Endothelial cell of umbilical vein (primary cell): ENCODE results near the gene DLX6. TPM values are rescaled to one million over a fixed set of nuclear protein-coding genes. Genes with fewer than 3 reads are reported as not detected.

Experiments
- BruUV-seq: library from RNA; stranded (reverse); fragments of 400-500 nt; replicated peaks from 2 replicates; lab custom pipeline; 2021; lab: Mats Ljungman, UMichigan
- CTCF ChIA-PET: fragments of 300-600, 350-600 bp; sonication (Branson Sonifier 250); formaldehyde crosslinking; loops from one replicate; lab custom pipeline; 2021; ENCODE audit warnings: antibody characterized with exemption, inconsistent platforms; lab: Charles Lee
- POLR2A ChIA-PET: fragments of 300-600, 350-600 bp; sonication (Branson Sonifier 250); formaldehyde crosslinking; loops from one replicate; lab custom pipeline; 2021; ENCODE audit warnings: antibody characterized with exemption, inconsistent platforms; lab: Charles Lee
- DNase-seq: peaks from one replicate; pipeline ENCODE4 v3.0.0-alpha.2; 2011; ENCODE audit warnings: low read depth, low spot score
- FAIRE-seq: peaks from 2 replicates; lab custom pipeline; 2011; peaks lifted over from hg19 to GRCh38; lab: Jason Lieb, UNC
- H2AFZ ChIP-seq: 2 replicates; pipeline ENCODE4 v1.6.0; 2012; ENCODE audit warnings: low read depth, low read length, control low read depth, inconsistent platforms
- H3K27ac ChIP-seq: 2 replicates; pipeline ENCODE4 v1.5.1; 2011; ENCODE audit warnings: low read depth, mild to moderate bottlenecking, control low read depth, low read length, moderate library complexity; ENCODE audit not compliant: insufficient read depth
- H3K27me3 ChIP-seq, 2 experiments: 2 replicates each; pipeline versions ENCODE4 v1.6.0 to v1.6.1; 2011; ENCODE audit warnings: low read length in 2 of 2, mixed read lengths in 1 of 2; ENCODE audit not compliant: control insufficient read depth in 2 of 2, insufficient read depth in 2 of 2
- H3K36me3 ChIP-seq, 2 experiments: 2 replicates in 1 of 2; 3 replicates in 1 of 2; pipeline ENCODE4 v1.5.1; 2011; ENCODE audit warnings: low read length in 2 of 2, mild to moderate bottlenecking in 1 of 2, moderate library complexity in 1 of 2; ENCODE audit not compliant: control insufficient read depth in 2 of 2, insufficient read depth in 2 of 2; ENCODE audit errors: extremely low read depth in 1 of 2
- H3K4me1 ChIP-seq: 3 replicates; pipeline ENCODE4 v1.5.1; 2011; ENCODE audit warnings: mild to moderate bottlenecking, low read length; ENCODE audit not compliant: control insufficient read depth, insufficient read depth; ENCODE audit errors: extremely low read depth
- H3K4me2 ChIP-seq: 2 replicates; pipeline ENCODE4 v1.6.1; 2011; ENCODE audit warnings: low read length, control low read depth, mixed read lengths; ENCODE audit not compliant: insufficient read depth
- H3K4me3 ChIP-seq, 3 experiments: fragments of 200-600 bp in 1 of 3; sonication (generic), shearing (Covaris generic) in 1 of 3; replicated peaks in 1 of 3; 2 replicates each; pipeline ENCODE4 v1.5.1; 2011 to 2016; ENCODE audit warnings: control low read depth in 3 of 3, low read length in 3 of 3, mild to moderate bottlenecking in 2 of 3, inconsistent platforms in 1 of 3, low read depth in 1 of 3, moderate library complexity in 1 of 3; ENCODE audit not compliant: insufficient read depth in 1 of 3
- H3K79me2 ChIP-seq: 2 replicates; pipeline ENCODE4 v1.6.0; 2012; ENCODE audit warnings: low read length, inconsistent platforms; ENCODE audit not compliant: control insufficient read depth, insufficient read depth
- H3K9ac ChIP-seq: replicated peaks from 2 replicates; pipeline ENCODE3; 2011; ENCODE audit warnings: low read length, control low read depth; ENCODE audit not compliant: insufficient read depth; ENCODE audit errors: extremely low read depth
- H3K9me1 ChIP-seq: replicated peaks from 3 replicates; pipeline ENCODE4 v1.6.0; 2011; ENCODE audit warnings: mild to moderate bottlenecking, low read length; ENCODE audit not compliant: control insufficient read depth, insufficient read depth; ENCODE audit errors: extremely low read depth
- H3K9me3 ChIP-seq: replicated peaks from 2 replicates; pipeline ENCODE4 v1.5.1; 2012; ENCODE audit warnings: low read length, inconsistent platforms; ENCODE audit not compliant: control insufficient read depth, insufficient read depth
- H4K20me1 ChIP-seq: replicated peaks from 2 replicates; pipeline ENCODE3; 2011; ENCODE audit warnings: mild to moderate bottlenecking, low read length; ENCODE audit not compliant: control insufficient read depth, insufficient read depth; ENCODE audit errors: extremely low read depth
- EZH2 ChIP-seq: IDR thresholded peaks from 2 replicates; pipeline ENCODE4 v1.6.1; 2012; ENCODE audit warnings: borderline replicate concordance, low read depth, mild to moderate bottlenecking, moderate library complexity, low read length, inconsistent platforms; ENCODE audit not compliant: severe bottlenecking
- GATA2 ChIP-seq: IDR thresholded peaks from 2 replicates; pipeline ENCODE4 v1.7.0; 2011; ENCODE audit warnings: low read depth, mild to moderate bottlenecking, moderate library complexity, mixed read lengths, low read length; ENCODE audit not compliant: insufficient read length, insufficient read depth
- JUN ChIP-seq: IDR thresholded peaks from 2 replicates; pipeline ENCODE4 v1.6.1; 2011; ENCODE audit warnings: borderline replicate concordance, low read depth; ENCODE audit not compliant: insufficient read length, insufficient read depth
- POLR2AphosphoS5 ChIP-seq: IDR thresholded peaks from 2 replicates; pipeline ENCODE4 v1.6.1; 2012; ENCODE audit warnings: low read depth, mild to moderate bottlenecking, control low read depth, low read length, moderate library complexity; ENCODE audit not compliant: insufficient read depth
- dilution Hi-C: fragments of 300-500 bp; cut with MboI; formaldehyde crosslinking; loops from one replicate; pipeline ENCODE4 v1.15.0; 2019; ENCODE audit warnings: low sequenced_read_pairs; ENCODE audit not compliant: extremely low pct_ligation_motif_present
- intact Hi-C: fragments of 100-400 bp; cut with micrococcal nuclease; formaldehyde crosslinking; loops from one replicate; pipeline ENCODE4 v1.10.0; 2022
- polyA plus RNA-seq, 4 experiments: library from polyadenylated mRNA; depleted of rRNA in 3 of 4; stranded (reverse) in 3 of 4; unstranded in 1 of 4; fragments of >200 nt; gene quantifications; 2 replicates each; pipeline versions ENCODE4 v1.2.1 to v1.2.3, GENCODE V29; 2011 to 2012; ENCODE audit warnings: missing spikeins in 1 of 4
- total RNA-seq: library from RNA; stranded (reverse); gene quantifications from 2 replicates; pipeline ENCODE4 v1.2.3, GENCODE V29; 2021

The DLX6 gene
- total and polyA plus RNA-seq, 2 donors (not counting 3 experiments of a cell fraction or from before 2014, with no cell fraction given) = not detected

- peak; percentile 29 for DNase-seq
- no peaks in the 10 kb centered on the region for H3K36me3 ChIP-seq
- no TSS peak for BruUV-seq
- H2AFZ ChIP-seq = no peak overlapping the region
- no peaks in the 10 kb centered on the region for H3K9me1 ChIP-seq
- peaks cover 81 to 94% of the 10 kb centered on the region in 2 experiments for H3K27me3 ChIP-seq
- no peaks in the 10 kb centered on the region for H3K79me2 ChIP-seq
- no peak overlapping the region for H3K27ac ChIP-seq
- no peak overlapping the region for H3K9ac ChIP-seq
- ChIA-PET CTCF (interaction anchor here (0.6 to 1.6 kb wide), 6 partner anchors 9 to 947 kb away, joined by 3 to 5 read pairs (median 4); no protein-coding TSS in a partner anchor), POLR2A (no interaction called here)
- no peaks in the 10 kb centered on the region for H3K9me3 ChIP-seq
- peak overlapping the region in 1 of 3 experiments; percentile 29 for H3K4me3 ChIP-seq
- intact Hi-C loops = loop anchor here (2.0 to 5.0 kb wide), 2 partner anchors 17 to 684 kb away; partner anchors contain the start of gene SLC25A13
- no peak for TF ChIP-seq POLR2AphosphoS5
- TF ChIP-seq EZH2 = peak; percentile 97
- FAIRE-seq = no peak
- H4K20me1 ChIP-seq = no peaks in the 10 kb centered on the region
- dilution Hi-C loops = no loop called here
- no peak overlapping the region for H3K4me2 ChIP-seq
- H3K4me1 ChIP-seq = peaks cover 3% of the 10 kb centered on the region
Observed at GRCh38 chr7:97006055-97006815, 882 bp downstream of the DLX6 start.

- Histone ChIP-seq H3K27me3 (peaks cover 81 to 94% of the 10 kb centered on the region in 2 experiments), H3K4me2 (no peak overlapping the region), H3K9me3 (no peaks in the 10 kb centered on the region), H3K9ac (no peak overlapping the region), H3K27ac (no peak overlapping the region), H2AFZ (no peak overlapping the region), H3K79me2 (no peaks in the 10 kb centered on the region), H3K9me1 (no peaks in the 10 kb centered on the region), H3K4me1 (peaks cover 3% of the 10 kb centered on the region), H4K20me1 (no peaks in the 10 kb centered on the region), H3K4me3 (no peak overlapping the region), H3K36me3 (no peaks in the 10 kb centered on the region)
- no TSS peak for BruUV-seq
- intact Hi-C loops (loop anchor here (2.0 to 5.0 kb wide), 2 partner anchors 16 to 685 kb away; partner anchors contain the start of gene SLC25A13), dilution Hi-C loops (no loop called here)
- DNase-seq = no peak
- CTCF ChIA-PET = interaction anchor here (1.3 to 1.6 kb wide), 2 partner anchors 19 to 1091 kb away, joined by 3 to 5 read pairs; no protein-coding TSS in a partner anchor
- POLR2A ChIA-PET = no interaction called here
- FAIRE-seq = no peak
- TF ChIP-seq EZH2 (peak; percentile 91), JUN (no peak), GATA2 (no peak), POLR2AphosphoS5 (no peak)
Observed at GRCh38 chr7:97006816-97007582, 1.6 kb downstream of the DLX6 start.
